ENCODE data around the gene DNASE1. TPM values are rescaled to one million over a fixed set of nuclear protein-coding genes. Genes with fewer than 3 reads are reported as not detected.

DNASE1 gene
- total RNA-seq, 2 experiments from 2014 or later, result 39.7 to 44.2 TPM

- Mint-ChIP-seq H3K27ac (peak overlapping the region; percentile 31), H3K9me3 (no peaks in the 10 kb centered on the region), H3K4me3 (no peak overlapping the region), H3K4me1 (peaks cover 15% of the 10 kb centered on the region), H3K36me3 (ENCODE audit: low read depth) (peaks cover 2% of the 10 kb centered on the region), H3K27me3 (no peaks in the 10 kb centered on the region)
- ChIA-PET CTCF (no interaction called here), POLR2A (no interaction called here)
- peak; percentile 20 for DNase-seq
These were observed 44.5 kb downstream of the DNASE1 start for GRCh38 chr16:3698941-3699340.

DNA sequence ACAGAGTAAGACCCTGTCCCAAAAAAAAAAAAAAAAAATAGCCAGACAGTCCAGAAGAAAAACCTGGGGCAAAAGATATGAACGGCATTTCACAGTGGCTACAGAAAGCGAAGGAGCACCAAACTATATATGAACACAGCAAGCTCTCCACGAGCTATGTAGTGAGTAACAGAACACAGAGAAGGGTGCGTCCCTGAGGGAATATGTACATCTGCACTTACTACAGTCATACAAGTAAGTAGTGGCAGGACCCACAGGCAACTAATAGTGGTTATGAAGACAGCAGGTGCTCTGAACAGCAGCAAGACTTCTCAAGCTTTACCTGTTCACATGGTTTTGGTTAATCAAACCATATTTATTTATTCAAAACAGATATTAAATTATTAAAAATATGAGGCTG, 47.0 kb downstream of the DNASE1 start:
- Mint-ChIP-seq H3K27ac (no peak overlapping the region), H3K4me1 (peaks cover 19% of the 10 kb centered on the region), H3K36me3 (ENCODE audit: low read depth) (peaks cover 2% of the 10 kb centered on the region), H3K9me3 (no peaks in the 10 kb centered on the region), H3K4me3 (no peak overlapping the region), H3K27me3 (no peaks in the 10 kb centered on the region)
- no peak for DNase-seq
- CTCF ChIA-PET, result interaction anchor here (0.6 to 1.6 kb wide), 5 partner anchors 12 to 392 kb away, joined by 3 to 5 read pairs (median 3); no protein-coding TSS in a partner anchor
- POLR2A ChIA-PET, result no interaction called here

GRCh38 chr16:3702082-3702481, 47.6 kb downstream of the DNASE1 start:
- peaks cover 5% of the 10 kb centered on the region for H3K36me3 Mint-ChIP-seq (ENCODE audit: low read depth)
- no peaks in the 10 kb centered on the region for H3K9me3 Mint-ChIP-seq
- POLR2A ChIA-PET, result no interaction called here
- no peak overlapping the region for H3K4me3 Mint-ChIP-seq
- CTCF ChIA-PET, result interaction anchor here (0.6 to 1.6 kb wide), 4 partner anchors 11 to 67 kb away, joined by 3 to 5 read pairs (median 4); no protein-coding TSS in a partner anchor
- no peak for DNase-seq
- no peaks in the 10 kb centered on the region for H3K27me3 Mint-ChIP-seq
- H3K27ac Mint-ChIP-seq, result no peak overlapping the region
- peaks cover 22% of the 10 kb centered on the region for H3K4me1 Mint-ChIP-seq

GRCh38 chr16:3706253-3707012, 51.9 kb downstream of the DNASE1 start:
- peaks cover 8% of the 10 kb centered on the region for H3K36me3 Mint-ChIP-seq (ENCODE audit: low read depth)
- no peaks in the 10 kb centered on the region for H3K9me3 Mint-ChIP-seq
- H3K4me1 Mint-ChIP-seq, result peaks cover 12% of the 10 kb centered on the region
- no peaks in the 10 kb centered on the region for H3K27me3 Mint-ChIP-seq
- DNase-seq, result no peak
- H3K27ac Mint-ChIP-seq, result no peak overlapping the region
- ChIA-PET POLR2A (no interaction called here), CTCF (interaction anchor here (0.6 kb wide), 1 partner anchor 44 kb away, joined by 3 read pairs; no protein-coding TSS in a partner anchor)
- no peak overlapping the region for H3K4me3 Mint-ChIP-seq

Other genes starting within 250 kb of the DNASE1 start
- gene ZNF597, start 211.2 kb upstream of the DNASE1 start, total RNA-seq, result 1 to 10 TPM; 2.5 to 2.7 TPM
- 10 to 100 TPM; 42.6 to 59.1 TPM for gene NAA60, start 211.0 kb upstream of the DNASE1 start, total RNA-seq
- gene C16orf90, start 159.2 kb upstream of the DNASE1 start, total RNA-seq, result not detected
- gene CLUAP1, start 153.7 kb upstream of the DNASE1 start, total RNA-seq, result 10 to 100 TPM; 39.0 to 43.2 TPM
- 10 to 100 TPM; 80.7 to 98.7 TPM for gene NLRC3, start 77.3 kb upstream of the DNASE1 start, total RNA-seq
- gene SLX4, start 43.1 kb upstream of the DNASE1 start, total RNA-seq, result 10 to 100 TPM; 13.2 to 13.8 TPM
- gene TRAP1, start 62.8 kb downstream of the DNASE1 start, total RNA-seq, result 100 to 1,000 TPM in 1 of 2 experiments, 10 to 100 TPM in 1; 99.5 to 101 TPM
- gene CREBBP, start 226.0 kb downstream of the DNASE1 start, total RNA-seq, result 10 to 100 TPM; 69.0 to 69.2 TPM